GM18507 (cell line): ENCODE measurements around the gene CEP295NL.
"Not testable (repeated sequence)": the region's sequence is repeated elsewhere in the genome, so short reads cannot be mapped to it uniquely, and the experiment has no call there.

Experiments used
- DNase-seq: peaks from one replicate; pipeline ENCODE4 v3.0.0; 2011; ENCODE audit warnings: low read depth; ENCODE audit not compliant: insufficient read length; ENCODE audit errors: extremely low spot score
- FAIRE-seq: peaks from 2 replicates; lab custom pipeline; 2011; peaks lifted over from hg19 to GRCh38; lab: Jason Lieb, UNC

CEP295NL gene

GRCh38 chr17:78876094-78876597 is 26.9 kb downstream of the CEP295NL start:
- DNase-seq: no peak
- FAIRE-seq: no peak

- DNase-seq: no peak
- FAIRE-seq: no peak
These were observed 27.5 kb downstream of the CEP295NL start for GRCh38 chr17:78875363-78876093.

- no peak for DNase-seq
- no peak for FAIRE-seq
These were observed 29.3 kb downstream of the CEP295NL start for GRCh38 chr17:78873519-78874340.

- no peak for FAIRE-seq
- no peak for DNase-seq
These were observed 30.5 kb downstream of the CEP295NL start for GRCh38 chr17:78872486-78872885.

GRCh38 chr17:78870621-78871020 is 32.4 kb downstream of the CEP295NL start:
- DNase-seq: no peak
- FAIRE-seq: no peak

- DNase-seq (no peak), FAIRE-seq (no peak)
These were observed 34.6 kb downstream of the CEP295NL start for GRCh38 chr17:78868391-78868790.

- FAIRE-seq: not testable (repeated sequence)
These were observed 36.0 kb downstream of the CEP295NL start for GRCh38 chr17:78867046-78867445.

GRCh38 chr17:78865682-78866390 is 37.2 kb downstream of the CEP295NL start:
- DNase-seq (no peak), FAIRE-seq (peak; percentile 26)

More at GRCh38 chr17:78867046-78867445, 36.0 kb downstream of the CEP295NL start:
- not testable (repeated sequence) for DNase-seq

- FAIRE-seq (no peak), DNase-seq (no peak)
These were observed 38.9 kb downstream of the CEP295NL start for GRCh38 chr17:78864117-78864516.

- no peak for FAIRE-seq
These were observed 40.7 kb downstream of the CEP295NL start for GRCh38 chr17:78862073-78863023.

GRCh38 chr17:78861229-78861628 is 41.8 kb downstream of the CEP295NL start:
- FAIRE-seq (no peak), DNase-seq (no peak)

More at GRCh38 chr17:78862073-78863023, 40.7 kb downstream of the CEP295NL start:
- no peak for DNase-seq

- DNase-seq (no peak), FAIRE-seq (no peak)
These were observed 44.0 kb downstream of the CEP295NL start for GRCh38 chr17:78859051-78859450.

GRCh38 chr17:78857266-78857665 is 45.7 kb downstream of the CEP295NL start:
- DNase-seq (no peak), FAIRE-seq (no peak)

GRCh38 chr17:78855561-78856165 is 47.3 kb downstream of the CEP295NL start:
- DNase-seq (no peak), FAIRE-seq (no peak)

GRCh38 chr17:78854508-78854907 is 48.5 kb downstream of the CEP295NL start:
- FAIRE-seq (no peak), DNase-seq (no peak)

GRCh38 chr17:78853926-78854394 is 49.0 kb downstream of the CEP295NL start:
- FAIRE-seq (no peak), DNase-seq (no peak)

GRCh38 chr17:78852709-78853121 is 50.3 kb downstream of the CEP295NL start:
- DNase-seq: no peak
- no peak for FAIRE-seq

- FAIRE-seq: no peak
These were observed 54.0 kb downstream of the CEP295NL start for GRCh38 chr17:78849026-78849425.

More at GRCh38 chr17:78849026-78849425, 54.0 kb downstream of the CEP295NL start:
- DNase-seq: no peak
